Adipocyte (in vitro differentiated cells): ENCODE results near the gene RD3L.
"Not testable (repeated sequence)": the region's sequence is repeated elsewhere in the genome, so short reads cannot be mapped to it uniquely, and the experiment has no call there.

Source experiments
- DNase-seq: peaks from one replicate; pipeline ENCODE4 v3.0.0-alpha.2; 2015; ENCODE audit warnings: low read depth
- H3K27me3 ChIP-seq: replicated peaks from 2 replicates; pipeline ENCODE4 v1.7.0; 2013; ENCODE audit warnings: mild to moderate bottlenecking, low read length, moderate library complexity; ENCODE audit not compliant: control insufficient read depth, insufficient read depth
- H3K36me3 ChIP-seq: 2 replicates; pipeline ENCODE4 v1.7.0; 2013; ENCODE audit warnings: low read length, mild to moderate bottlenecking, moderate library complexity; ENCODE audit not compliant: control insufficient read depth, insufficient read depth, severe bottlenecking
- H3K4me1 ChIP-seq: 2 replicates; pipeline ENCODE4 v1.7.0; 2013; ENCODE audit warnings: mild to moderate bottlenecking, low read length, moderate library complexity; ENCODE audit not compliant: control insufficient read depth, insufficient read depth
- H3K4me3 ChIP-seq: 2 replicates; pipeline ENCODE4 v1.7.0; 2013; ENCODE audit warnings: mild to moderate bottlenecking, low read length, moderate library complexity
- H3K9ac ChIP-seq: 2 replicates; pipeline ENCODE4 v1.7.0; 2013; ENCODE audit warnings: mild to moderate bottlenecking, low read length, moderate library complexity
- H3K9me3 ChIP-seq: 2 replicates; pipeline ENCODE4 v1.7.0; 2013; ENCODE audit warnings: mild to moderate bottlenecking, low read length, moderate library complexity; ENCODE audit not compliant: control insufficient read depth

The RD3L gene

GRCh38 chr14:103941973-103942736, at the start of gene RD3L:
Gene RD3L, minus strand, starts transcription at chr14:103942529. Its CDS starts 834 bp downstream, at chr14:103941695.
- DNase-seq: no peak
- no peaks in the 10 kb centered on the region for H3K4me1 ChIP-seq
- no peaks in the 10 kb centered on the region for H3K36me3 ChIP-seq
- H3K9ac ChIP-seq: no peak within 1 kb of the TSS
- peaks cover 11% of the 10 kb centered on the region for H3K9me3 ChIP-seq
- H3K4me3 ChIP-seq: no peak within 1 kb of the TSS
- H3K27me3 ChIP-seq: peaks cover 36% of the 10 kb centered on the region

GRCh38 chr14:103989964-103990363, 47.6 kb upstream of the RD3L start:
- H3K4me3 ChIP-seq: no peak overlapping the region
- H3K4me1 ChIP-seq: no peaks in the 10 kb centered on the region
- H3K27me3 ChIP-seq: peaks cover 28% of the 10 kb centered on the region
- no peak overlapping the region for H3K9ac ChIP-seq
- H3K36me3 ChIP-seq: no peaks in the 10 kb centered on the region
- no peak for DNase-seq
- peaks cover 32% of the 10 kb centered on the region for H3K9me3 ChIP-seq

- Histone ChIP-seq H3K9me3 (peaks cover 32% of the 10 kb centered on the region), H3K4me1 (no peaks in the 10 kb centered on the region), H3K4me3 (no peak overlapping the region), H3K9ac (no peak overlapping the region), H3K36me3 (no peaks in the 10 kb centered on the region), H3K27me3 (peaks cover 28% of the 10 kb centered on the region)
- DNase-seq: no peak
Measured at GRCh38 chr14:103989034-103989433, 46.7 kb upstream of the RD3L start.

- no peaks in the 10 kb centered on the region for H3K4me1 ChIP-seq
- peaks cover 11% of the 10 kb centered on the region for H3K27me3 ChIP-seq
- no peak overlapping the region for H3K4me3 ChIP-seq
- no peak for DNase-seq
- H3K9ac ChIP-seq: no peak overlapping the region
- H3K36me3 ChIP-seq: no peaks in the 10 kb centered on the region
- H3K9me3 ChIP-seq: peaks cover 19% of the 10 kb centered on the region
Measured at GRCh38 chr14:103984196-103984595, 41.9 kb upstream of the RD3L start.

- not testable (repeated sequence) for H3K4me3 ChIP-seq, H3K9ac ChIP-seq, H3K9me3 ChIP-seq, H3K27me3 ChIP-seq, H3K36me3 ChIP-seq, H3K4me1 ChIP-seq
- peak; percentile 17 for DNase-seq
Measured at GRCh38 chr14:103980623-103981238, 38.4 kb upstream of the RD3L start.

- Histone ChIP-seq H3K4me3 (no peak overlapping the region), H3K9ac (no peak overlapping the region), H3K9me3 (peaks cover 4% of the 10 kb centered on the region), H3K36me3 (no peaks in the 10 kb centered on the region), H3K27me3 (peaks cover 5% of the 10 kb centered on the region), H3K4me1 (no peaks in the 10 kb centered on the region)
- DNase-seq: no peak
Measured at GRCh38 chr14:103974575-103974974, 32.2 kb upstream of the RD3L start.

GRCh38 chr14:103973354-103973753, 31.0 kb upstream of the RD3L start:
- H3K27me3 ChIP-seq: peaks cover 5% of the 10 kb centered on the region
- H3K4me3 ChIP-seq: no peak overlapping the region
- no peaks in the 10 kb centered on the region for H3K4me1 ChIP-seq
- H3K36me3 ChIP-seq: no peaks in the 10 kb centered on the region
- H3K9me3 ChIP-seq: peaks cover 4% of the 10 kb centered on the region
- DNase-seq: no peak
- H3K9ac ChIP-seq: no peak overlapping the region

GRCh38 chr14:103969961-103970360, 27.6 kb upstream of the RD3L start:
- peaks cover 15% of the 10 kb centered on the region for H3K27me3 ChIP-seq
- H3K4me1 ChIP-seq: no peaks in the 10 kb centered on the region
- no peak overlapping the region for H3K4me3 ChIP-seq
- H3K36me3 ChIP-seq: no peaks in the 10 kb centered on the region
- no peak overlapping the region for H3K9ac ChIP-seq
- H3K9me3 ChIP-seq: no peaks in the 10 kb centered on the region
- no peak for DNase-seq

GRCh38 chr14:103966631-103967030, 24.3 kb upstream of the RD3L start:
- H3K4me1 ChIP-seq: no peaks in the 10 kb centered on the region
- H3K36me3 ChIP-seq: no peaks in the 10 kb centered on the region
- DNase-seq: no peak
- no peaks in the 10 kb centered on the region for H3K9me3 ChIP-seq
- no peak overlapping the region for H3K9ac ChIP-seq
- H3K4me3 ChIP-seq: no peak overlapping the region
- peaks cover 14% of the 10 kb centered on the region for H3K27me3 ChIP-seq

GRCh38 chr14:103961928-103962578, 19.7 kb upstream of the RD3L start:
- Histone ChIP-seq H3K9me3 (no peaks in the 10 kb centered on the region), H3K4me3 (no peak overlapping the region), H3K27me3 (peaks cover 4% of the 10 kb centered on the region), H3K4me1 (no peaks in the 10 kb centered on the region), H3K36me3 (no peaks in the 10 kb centered on the region), H3K9ac (no peak overlapping the region)
- no peak for DNase-seq

GRCh38 chr14:103960457-103961055, 18.2 kb upstream of the RD3L start:
- Histone ChIP-seq H3K9me3 (no peaks in the 10 kb centered on the region), H3K9ac (no peak overlapping the region)
- DNase-seq: no peak

More at GRCh38 chr14:103960457-103961055, 18.2 kb upstream of the RD3L start:
- no peak overlapping the region for H3K4me3 ChIP-seq
- H3K36me3 ChIP-seq: no peaks in the 10 kb centered on the region
- H3K27me3 ChIP-seq: no peaks in the 10 kb centered on the region
- H3K4me1 ChIP-seq: no peaks in the 10 kb centered on the region
